ENCODE measurements around the gene WNT3.
"Not testable (repeated sequence)": the region's sequence is repeated elsewhere in the genome, so short reads cannot be mapped to it uniquely, and the experiment has no call there.

Gene WNT3

DNA sequence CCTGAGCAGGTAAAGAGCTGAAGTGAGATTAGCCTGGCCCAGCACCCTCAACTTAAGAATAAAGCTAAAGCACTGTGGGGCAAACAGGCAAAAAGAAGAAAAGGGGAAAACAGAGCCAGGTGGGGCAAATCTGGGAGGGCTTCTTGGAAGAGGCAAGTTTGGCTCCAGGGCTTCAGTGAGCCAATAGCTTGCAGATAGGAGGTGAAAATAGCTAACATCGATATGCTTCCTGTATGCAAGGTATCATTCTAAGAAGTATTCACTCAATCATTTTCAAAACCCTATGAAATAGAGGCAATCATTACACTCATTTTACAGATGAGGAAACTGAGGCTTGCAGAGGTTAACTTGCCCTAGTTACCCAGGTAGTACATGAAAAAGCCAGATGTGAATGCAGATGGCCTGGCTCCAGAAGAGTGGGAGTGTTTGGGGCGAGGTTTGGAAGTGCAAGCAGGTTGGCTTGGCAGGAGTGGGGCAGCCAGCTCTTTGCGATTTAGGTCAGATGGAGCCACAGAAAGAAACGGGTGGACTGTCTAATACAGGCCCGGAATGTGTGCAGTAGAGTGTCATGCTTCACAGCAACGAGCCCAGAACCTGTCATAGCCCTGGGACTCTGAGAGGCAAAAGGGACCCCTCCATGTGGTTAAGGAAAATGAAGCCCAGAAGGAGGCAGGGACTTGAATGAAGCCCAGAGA lies 5.7 kb downstream of the WNT3 start:
- DNase-seq, result no peak

DNA sequence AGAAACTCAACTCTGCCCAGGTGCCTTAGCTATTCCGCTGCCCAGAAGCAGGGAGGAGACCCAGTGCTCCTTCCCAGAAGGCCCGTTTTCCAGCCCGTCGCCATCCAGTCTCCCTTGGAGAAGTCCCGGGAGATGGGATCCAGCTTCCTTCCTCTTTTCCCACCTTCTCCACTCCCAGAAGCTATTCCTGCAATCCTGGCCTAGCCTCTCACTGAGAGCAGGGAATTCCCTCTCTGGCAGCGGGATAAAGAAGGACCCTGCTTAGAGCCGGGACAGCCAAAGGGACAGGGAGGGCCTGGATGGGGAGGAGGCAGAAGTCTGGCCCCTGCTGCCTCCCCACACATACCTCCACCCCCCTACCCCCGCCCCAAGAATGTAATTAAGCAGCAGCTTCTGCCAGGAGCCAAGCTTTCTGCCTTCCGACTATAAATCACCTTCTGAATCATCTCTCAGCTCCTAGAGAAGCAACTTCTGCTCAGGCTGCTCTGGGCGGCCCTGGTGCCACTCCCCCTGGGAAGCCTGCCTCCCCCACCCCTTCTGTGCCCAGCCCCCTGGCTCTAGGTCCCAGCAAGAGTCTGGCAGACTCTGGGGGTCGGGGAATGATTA lies 6.4 kb downstream of the WNT3 start:
- no peak for DNase-seq

GRCh38 chr17:46810837-46811236 lies 7.7 kb downstream of the WNT3 start:
- no peak for DNase-seq

GRCh38 chr17:46809110-46809571 lies 9.4 kb downstream of the WNT3 start:
- DNase-seq, result no peak

GRCh38 chr17:46805771-46806170 lies 12.7 kb downstream of the WNT3 start:
- DNase-seq, result no peak

GRCh38 chr17:46803544-46803943 lies 14.9 kb downstream of the WNT3 start:
- no peak for DNase-seq

DNA sequence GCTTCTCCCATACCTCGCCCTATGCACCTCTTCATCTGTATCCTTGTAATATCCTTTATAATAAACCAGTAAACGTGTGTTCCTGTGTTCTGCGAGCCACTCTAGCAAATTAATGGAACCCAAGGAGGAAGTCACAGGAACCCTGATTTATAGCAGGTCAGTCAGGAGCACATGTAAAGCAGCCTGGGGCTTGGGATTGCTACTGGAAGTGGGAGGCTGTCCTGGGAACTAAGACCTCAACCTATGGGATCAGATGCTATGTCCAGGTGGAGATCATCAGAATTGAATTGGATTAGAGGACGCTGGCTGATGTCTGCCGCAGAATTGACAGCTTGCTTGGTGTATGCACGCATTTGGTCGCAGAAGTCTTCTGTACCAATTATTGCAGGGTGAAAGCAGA lies 15.7 kb downstream of the WNT3 start:
- no peak for DNase-seq

GRCh38 chr17:46800573-46800972 lies 17.9 kb downstream of the WNT3 start:
- no peak for DNase-seq

DNA sequence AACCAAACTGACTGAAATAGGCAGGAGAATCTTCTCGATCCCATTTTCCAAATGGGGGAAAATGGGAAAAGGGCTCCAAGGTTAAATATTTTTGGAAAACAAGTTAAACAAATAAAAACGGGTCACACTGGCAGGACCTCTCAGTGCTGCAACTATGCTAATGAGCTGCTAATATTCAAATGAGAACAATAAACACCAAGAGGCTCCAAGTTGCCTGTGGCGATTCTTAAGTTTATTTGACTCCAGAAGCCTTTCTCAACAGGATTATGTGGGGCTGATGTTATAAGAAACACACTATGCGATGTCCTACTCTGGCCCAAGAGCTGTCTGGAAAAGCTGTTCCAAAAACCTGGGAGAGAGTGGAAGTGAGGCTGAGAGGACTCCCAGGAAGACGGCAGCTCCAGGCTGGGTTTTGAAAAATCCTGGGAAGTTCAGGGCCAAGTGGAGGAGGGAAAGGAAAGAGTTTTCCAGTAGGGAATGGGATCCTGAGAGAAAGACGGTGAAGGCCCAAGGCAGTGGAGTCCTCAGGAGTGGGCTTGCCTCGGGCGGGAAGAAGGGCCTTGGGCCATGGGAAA lies 21.4 kb downstream of the WNT3 start:
- no peak for DNase-seq

DNA sequence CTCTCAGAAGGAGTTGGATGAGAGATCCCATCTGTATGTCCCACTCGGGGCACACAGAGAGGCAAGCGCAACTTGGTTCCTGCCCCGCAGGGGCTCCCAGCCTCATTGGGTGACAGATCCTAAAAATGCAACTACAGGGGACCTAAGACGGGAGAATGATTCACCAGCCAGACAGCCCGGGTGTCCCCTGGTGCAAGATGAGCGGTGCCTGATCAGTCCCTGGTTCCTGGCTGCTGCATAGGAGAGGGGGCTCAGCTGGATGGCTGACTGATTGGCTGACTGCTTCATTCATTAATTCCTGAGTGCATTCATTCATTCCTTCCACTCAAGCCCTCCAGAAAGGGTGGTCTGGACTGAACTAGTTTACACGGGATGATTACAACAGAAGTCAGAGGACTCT lies 22.0 kb downstream of the WNT3 start:
- no peak for DNase-seq

GRCh38 chr17:46796084-46796483 lies 22.4 kb downstream of the WNT3 start:
- DNase-seq, result no peak

DNA sequence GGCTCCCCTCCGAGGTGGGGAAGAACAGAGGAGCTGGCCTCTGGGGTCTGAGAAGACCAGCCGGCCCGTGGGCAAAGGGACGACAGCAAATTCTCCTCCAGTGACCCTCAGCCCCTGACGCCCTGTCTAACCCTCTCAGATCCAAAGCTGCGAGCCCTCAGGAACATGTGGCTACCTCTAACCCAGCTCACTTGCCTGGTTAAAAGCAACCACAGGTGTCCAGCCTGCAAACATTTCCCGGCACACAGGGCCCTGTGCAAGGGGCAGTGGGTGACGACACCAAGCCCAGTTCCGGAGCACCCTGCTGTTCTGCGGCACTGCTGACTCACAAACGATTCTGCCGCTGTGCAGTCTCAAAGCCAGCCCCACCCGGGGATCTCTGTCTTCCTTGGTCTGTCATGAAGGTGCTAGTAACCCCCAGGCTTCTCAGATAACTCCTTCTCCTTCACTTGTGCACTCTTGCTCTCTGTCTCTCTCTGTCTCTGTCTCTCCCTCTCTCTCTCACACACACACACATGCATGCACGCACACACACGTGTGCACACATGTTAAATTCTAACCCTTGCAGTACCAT lies 23.0 kb downstream of the WNT3 start:
- no peak for DNase-seq

DNA sequence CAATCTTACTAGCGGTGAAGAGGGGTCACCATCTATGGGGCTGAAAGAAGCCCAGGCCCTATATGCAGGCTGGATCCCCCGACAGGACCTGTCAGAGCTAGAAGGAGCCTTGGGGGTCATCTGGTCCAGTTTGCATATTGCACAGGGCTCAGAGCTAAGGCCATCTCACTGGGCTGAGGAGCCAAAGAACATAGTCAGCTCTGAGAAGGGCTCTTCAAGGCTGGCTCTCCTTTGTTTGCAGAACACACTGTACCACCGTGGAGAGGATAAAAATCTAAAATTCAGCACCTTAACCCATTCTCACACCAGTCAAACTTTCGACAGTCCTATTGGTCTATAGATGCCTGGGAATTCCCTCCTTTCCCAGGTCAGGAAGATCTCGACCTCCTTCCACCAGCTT lies 24.2 kb downstream of the WNT3 start:
- DNase-seq, result no peak

GRCh38 chr17:46793541-46793940 lies 25.0 kb downstream of the WNT3 start:
- no peak for DNase-seq

DNA sequence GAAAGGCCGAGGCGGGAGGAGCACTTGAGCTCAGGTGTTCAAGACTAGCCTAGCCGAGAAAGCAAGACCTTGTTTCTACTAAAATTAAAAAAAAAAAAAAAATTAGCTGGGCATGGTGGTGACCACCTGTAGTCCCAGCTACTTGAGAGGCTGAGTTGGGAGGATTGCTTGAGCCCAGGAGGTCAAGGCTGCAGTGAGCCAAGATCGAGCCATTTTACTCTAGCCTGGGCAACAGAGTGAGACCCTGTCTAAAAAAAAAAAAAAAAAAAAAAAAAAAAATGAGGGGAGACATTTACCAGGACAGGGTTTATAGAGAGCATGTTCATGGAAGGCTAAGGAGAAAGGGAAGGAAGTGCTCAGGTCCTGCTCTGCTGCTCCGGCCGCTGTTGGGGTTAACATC lies 25.5 kb downstream of the WNT3 start:
- DNase-seq, result not testable (repeated sequence)

GRCh38 chr17:46792071-46792470 lies 26.4 kb downstream of the WNT3 start:
- no peak for DNase-seq

- DNase-seq, result no peak
These were observed 27.0 kb downstream of the WNT3 start for GRCh38 chr17:46791531-46791930.

- no peak for DNase-seq
These were observed 28.3 kb downstream of the WNT3 start for GRCh38 chr17:46790216-46790615.

DNA sequence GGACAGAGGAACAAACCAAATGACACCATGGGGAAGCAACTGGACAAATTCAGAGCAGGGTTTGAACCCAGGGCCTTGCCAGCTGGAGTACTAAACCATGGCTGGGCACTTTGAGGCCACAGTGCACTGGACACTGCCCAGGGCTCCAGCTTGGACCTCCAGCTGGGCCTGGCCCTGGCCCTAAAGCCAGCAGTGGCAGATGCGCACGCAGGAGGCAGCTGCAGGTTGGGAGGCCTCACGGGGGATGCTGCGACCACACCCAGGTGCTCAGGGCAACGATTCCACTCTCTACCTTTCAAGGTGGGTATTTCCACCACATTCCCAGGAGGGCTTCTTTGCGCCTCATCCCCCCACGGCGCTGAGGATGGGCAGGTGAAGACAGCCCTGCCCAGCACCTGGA lies 28.9 kb downstream of the WNT3 start:
- DNase-seq, result no peak

- DNase-seq, result no peak
These were observed 29.7 kb downstream of the WNT3 start for GRCh38 chr17:46788796-46789195.

- no peak for DNase-seq
These were observed 30.2 kb downstream of the WNT3 start for GRCh38 chr17:46788300-46788699.

DNA sequence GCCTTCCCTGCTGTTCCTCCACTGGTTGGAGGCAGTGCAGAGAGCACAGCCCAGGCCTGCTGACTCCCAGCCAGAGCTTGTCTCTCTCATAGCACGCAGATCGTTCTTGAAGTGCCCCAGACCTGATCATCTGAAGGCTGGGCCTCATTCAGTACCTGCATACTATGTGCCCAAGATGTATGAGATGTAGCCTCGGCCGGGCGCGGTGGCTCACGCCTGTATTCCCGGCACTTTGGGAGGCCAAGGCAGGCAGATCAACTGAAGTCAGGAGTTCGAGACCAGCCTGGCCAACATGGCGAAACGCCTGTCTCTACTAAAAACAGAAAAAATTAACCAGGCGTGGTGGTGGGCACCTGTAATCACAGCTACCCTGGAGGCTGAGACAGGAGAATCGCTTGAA lies 31.0 kb downstream of the WNT3 start:
- DNase-seq, result no peak

- no peak for DNase-seq
These were observed 32.8 kb downstream of the WNT3 start for GRCh38 chr17:46785696-46786095.

DNA sequence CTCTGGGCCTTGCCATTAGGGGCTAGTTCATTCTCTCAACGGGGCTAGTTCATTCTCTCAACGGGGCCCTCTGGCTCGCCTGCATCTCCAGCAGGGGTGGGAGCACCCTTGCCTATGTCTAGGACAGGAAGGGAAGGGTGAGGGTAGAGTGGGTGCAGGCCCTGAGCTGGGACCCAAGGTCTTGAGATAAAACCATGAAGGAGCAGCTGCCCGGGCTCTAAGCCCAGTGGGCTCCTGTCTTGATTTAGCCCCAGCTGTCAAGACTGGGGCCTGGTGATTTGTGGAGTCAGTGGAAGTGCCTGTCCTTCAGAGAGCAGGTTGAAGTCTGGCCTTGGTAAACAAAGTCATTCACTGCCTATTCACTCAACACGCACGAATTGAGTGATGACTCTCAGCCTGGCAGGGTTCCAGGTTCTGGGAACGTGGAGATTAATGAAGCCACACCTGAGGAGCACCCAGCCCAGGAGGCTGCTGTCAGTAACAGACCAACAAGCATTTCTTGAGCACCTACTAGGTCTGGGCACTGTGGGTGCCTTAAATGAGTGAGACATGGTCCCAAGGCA lies 35.4 kb downstream of the WNT3 start:
- no peak for DNase-seq

Measured in suppressor macrophage (primary cell).